ENCODE data around the gene SEC61G. TPM values are rescaled to one million over a fixed set of nuclear protein-coding genes. Genes with fewer than 3 reads are reported as not detected.

The SEC61G gene
- total RNA-seq, 1 experiment from 2014 or later: 176 TPM

DNA sequence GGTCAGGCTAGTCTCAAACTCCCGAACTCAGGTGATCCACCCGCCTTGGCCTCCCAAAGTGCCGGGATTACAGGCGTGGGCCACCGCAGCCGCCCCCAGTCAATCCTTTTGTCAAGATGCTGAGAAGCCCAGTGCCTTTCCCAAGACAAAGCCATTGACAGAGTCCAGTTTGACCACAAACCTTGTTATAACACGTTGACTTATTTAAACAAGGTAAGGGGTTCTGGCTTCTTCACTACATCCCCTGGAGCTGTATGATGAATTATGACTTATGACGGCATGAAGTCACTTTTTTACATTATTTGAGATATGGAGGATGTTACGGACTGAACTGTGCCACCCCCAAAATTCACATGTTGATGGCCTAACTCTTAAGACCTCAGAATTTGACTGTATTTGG lies 5.8 kb upstream of the SEC61G start:
- no peak overlapping the region for H3K14ac ChIP-seq (ENCODE audit: insufficient read depth, low read length)
- Mint-ChIP-seq H3K36me3 (ENCODE audit: insufficient read depth in 1 of 3, low read depth in 3 of 3) (no peaks in the 10 kb centered on the region; a peak in 1 of 7 replicates), H3K4me1 (peaks cover 7 to 10% of the 10 kb centered on the region in 2 experiments; a peak in 3 of 4 replicates), H3K27ac (no peak overlapping the region), H3K27me3 (ENCODE audit: low read depth) (no peaks in the 10 kb centered on the region; the same call in 1 of the 2 replicates), H3K4me3 (no peak overlapping the region), H3K9me3 (no peaks in the 10 kb centered on the region)
- TF ChIP-seq CTCF (conservative IDR thresholded peaks at IDR 0.05): no peak
- H2BK20ac ChIP-seq (ENCODE audit: low read depth, low read length, poor library complexity, severe bottlenecking): no peak overlapping the region
- no peak overlapping the region for H2BK120ac ChIP-seq (ENCODE audit: low read depth, low read length, poor library complexity, severe bottlenecking)
- no peak overlapping the region for H4K5ac ChIP-seq (ENCODE audit: insufficient read length, low read depth, low read length)
- H3K23ac ChIP-seq (ENCODE audit: insufficient read length, low read depth, low read length): no peak overlapping the region
- DNase-seq: no peak
- H3K9ac ChIP-seq (ENCODE audit: extremely low read depth, insufficient read length, low read length): no peak overlapping the region
- H3K56ac ChIP-seq (ENCODE audit: insufficient read length, low read depth, low read length): no peak overlapping the region
- H3K9me3 ChIP-seq (ENCODE audit: control insufficient read depth, low read depth, low read length): no peaks in the 10 kb centered on the region
- H3K18ac ChIP-seq (ENCODE audit: insufficient read length, low read depth, low read length): no peak overlapping the region
- H4K20me1 ChIP-seq (ENCODE audit: control insufficient read depth, insufficient read depth, insufficient read length): no peaks in the 10 kb centered on the region
- no peaks in the 10 kb centered on the region for H3K4me1 ChIP-seq (ENCODE audit: insufficient read depth, low read length)
- no peak overlapping the region for H3K4me2 ChIP-seq (ENCODE audit: insufficient read depth, insufficient read length, low read length)
- H3K79me2 ChIP-seq (ENCODE audit: insufficient read depth, low read length): no peaks in the 10 kb centered on the region
- no peak overlapping the region for H3K4ac ChIP-seq (ENCODE audit: low read depth, low read length)
- no peaks in the 10 kb centered on the region for H3K23me2 ChIP-seq (ENCODE audit: insufficient read length, low read depth, low read length, poor library complexity, severe bottlenecking)
- H3K27me3 ChIP-seq (ENCODE audit: insufficient read depth, low read length): no peaks in the 10 kb centered on the region
- H3T11ph ChIP-seq (ENCODE audit: low read length): no peak overlapping the region
- H3K27ac ChIP-seq (ENCODE audit: insufficient read length, low read depth, low read length): no peak overlapping the region
- no peak overlapping the region for H4K8ac ChIP-seq (replicated peaks; ENCODE audit: insufficient read length, low read depth, low read length)
- no peak overlapping the region for H2AK5ac ChIP-seq (ENCODE audit: insufficient read length, low read length)
- H3K79me1 ChIP-seq (ENCODE audit: insufficient read depth, low read depth, low read length, poor library complexity, severe bottlenecking): no peaks in the 10 kb centered on the region
- no peak overlapping the region for H2BK12ac ChIP-seq (ENCODE audit: insufficient read length, low read depth, low read length)
- H2BK5ac ChIP-seq (ENCODE audit: insufficient read length, low read length): no peak overlapping the region
- no CpG with 5 or more reads among the region's 9 CpGs for WGBS (ENCODE audit: extremely low coverage, insufficient read length, low lambda C conversion rate)
- H2BK15ac ChIP-seq (ENCODE audit: low read depth, low read length): no peak overlapping the region
- no peak overlapping the region for H2AFZ ChIP-seq (ENCODE audit: low read length)
- H4K91ac ChIP-seq (ENCODE audit: insufficient read length, low read depth, low read length): no peak overlapping the region
